Thyroid gland (tissue), 4 donors: Measurements from ENCODE around the gene KCMF1.

Experiments
- POLR2A ChIP-seq, 2 donors: fragments of 450-650 bp; IDR thresholded peaks; one replicate each; pipeline ENCODE4 v1.6.1; 2017; ENCODE audit warnings: antibody characterized with exemption in 2 of 2, mild to moderate bottlenecking in 2 of 2, moderate library complexity in 1 of 2
- TF ChIP-seq, protein P1 (sequence below), 6 experiments: fragments of 200-600 bp in 3 of 6; fragments of 450-650 bp in 3 of 6; sonication (generic) in 3 of 6; IDR thresholded peaks; one replicate each; pipeline ENCODE4 v1.5.1; 2016 to 2019; ENCODE audit warnings: antibody characterized with exemption in 6 of 6, mild to moderate bottlenecking in 2 of 6, inconsistent platforms in 1 of 6, moderate library complexity in 1 of 6

DNA sequence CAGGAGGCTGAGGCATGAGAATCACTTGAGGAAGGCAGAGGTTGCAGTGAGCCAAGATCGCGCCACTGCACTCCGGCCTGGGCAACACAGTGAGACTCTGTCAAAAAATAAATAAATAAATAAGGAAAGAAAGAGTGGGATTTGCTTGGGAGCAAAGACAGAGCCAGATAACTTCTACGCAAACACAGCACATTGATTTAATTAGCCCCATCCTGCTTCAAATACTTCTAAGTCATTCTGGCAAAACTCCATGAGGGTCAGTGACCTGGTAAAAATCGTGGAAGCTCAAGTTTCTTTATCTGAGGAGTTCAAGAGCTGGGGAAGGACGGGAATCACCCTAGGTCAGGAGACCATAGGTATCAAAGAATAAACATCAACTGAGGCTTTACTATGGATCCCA lies 91.6 kb downstream of the KCMF1 start:
- TF ChIP-seq, protein P1, sequence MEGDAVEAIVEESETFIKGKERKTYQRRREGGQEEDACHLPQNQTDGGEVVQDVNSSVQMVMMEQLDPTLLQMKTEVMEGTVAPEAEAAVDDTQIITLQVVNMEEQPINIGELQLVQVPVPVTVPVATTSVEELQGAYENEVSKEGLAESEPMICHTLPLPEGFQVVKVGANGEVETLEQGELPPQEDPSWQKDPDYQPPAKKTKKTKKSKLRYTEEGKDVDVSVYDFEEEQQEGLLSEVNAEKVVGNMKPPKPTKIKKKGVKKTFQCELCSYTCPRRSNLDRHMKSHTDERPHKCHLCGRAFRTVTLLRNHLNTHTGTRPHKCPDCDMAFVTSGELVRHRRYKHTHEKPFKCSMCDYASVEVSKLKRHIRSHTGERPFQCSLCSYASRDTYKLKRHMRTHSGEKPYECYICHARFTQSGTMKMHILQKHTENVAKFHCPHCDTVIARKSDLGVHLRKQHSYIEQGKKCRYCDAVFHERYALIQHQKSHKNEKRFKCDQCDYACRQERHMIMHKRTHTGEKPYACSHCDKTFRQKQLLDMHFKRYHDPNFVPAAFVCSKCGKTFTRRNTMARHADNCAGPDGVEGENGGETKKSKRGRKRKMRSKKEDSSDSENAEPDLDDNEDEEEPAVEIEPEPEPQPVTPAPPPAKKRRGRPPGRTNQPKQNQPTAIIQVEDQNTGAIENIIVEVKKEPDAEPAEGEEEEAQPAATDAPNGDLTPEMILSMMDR (IDR thresholded peaks at IDR 0.05) = no peak
- TF ChIP-seq POLR2A (IDR thresholded peaks at IDR 0.05) = no peak
